HuH-7 (cell line): Measurements from ENCODE around the gene DPP10.

Source experiments
- DNase-seq: peaks from one replicate; pipeline ENCODE4 v3.0.0; 2011; ENCODE audit warnings: low spot score

The DPP10 gene

GRCh38 chr2:114609203-114609602, 166.8 kb downstream of the DPP10 start:
- no peak for DNase-seq

GRCh38 chr2:114609801-114610200, 167.4 kb downstream of the DPP10 start:
- DNase-seq = no peak

- no peak for DNase-seq
Measured at GRCh38 chr2:114610677-114611076, 168.2 kb downstream of the DPP10 start.

DNA sequence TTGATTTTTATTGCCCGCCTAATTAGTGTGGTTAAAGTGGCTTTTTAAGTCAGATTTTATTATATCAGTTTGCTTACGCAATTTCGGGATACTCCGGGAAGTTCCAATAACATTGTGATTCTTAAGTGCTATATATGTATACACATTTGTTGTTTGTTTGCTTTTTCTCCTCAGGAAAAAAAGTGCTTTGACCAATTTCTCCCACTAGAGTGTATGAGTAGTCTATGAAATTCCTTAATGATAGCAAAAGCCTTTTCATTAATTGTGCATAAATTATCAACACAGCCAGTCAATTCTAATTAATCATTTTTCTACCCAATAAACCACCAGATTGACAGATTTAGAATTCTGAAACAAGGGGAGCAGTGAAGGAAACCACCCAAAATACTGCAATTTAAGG, 172.2 kb downstream of the DPP10 start:
- DNase-seq = no peak

DNA sequence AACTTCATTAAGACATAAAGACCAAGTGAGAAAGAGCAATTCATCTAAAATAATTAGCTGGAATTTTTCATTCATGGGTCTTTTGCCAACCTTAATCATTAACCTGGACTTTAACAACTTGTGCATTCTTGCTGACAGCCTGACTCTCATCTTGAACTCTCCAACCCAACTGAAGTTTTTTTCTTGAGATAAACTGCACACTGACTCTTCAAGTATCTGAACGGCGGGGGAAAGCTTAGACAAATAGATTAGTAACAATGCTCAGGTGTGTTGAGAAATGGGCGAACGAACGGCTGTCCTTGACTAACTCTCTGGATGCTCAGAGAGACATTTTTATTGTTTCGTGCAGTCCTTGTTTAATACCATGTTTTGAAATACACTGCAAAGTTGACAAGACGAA, 186.0 kb downstream of the DPP10 start:
- DNase-seq = no peak

GRCh38 chr2:114631146-114631545, 188.7 kb downstream of the DPP10 start:
- DNase-seq = no peak

DNA sequence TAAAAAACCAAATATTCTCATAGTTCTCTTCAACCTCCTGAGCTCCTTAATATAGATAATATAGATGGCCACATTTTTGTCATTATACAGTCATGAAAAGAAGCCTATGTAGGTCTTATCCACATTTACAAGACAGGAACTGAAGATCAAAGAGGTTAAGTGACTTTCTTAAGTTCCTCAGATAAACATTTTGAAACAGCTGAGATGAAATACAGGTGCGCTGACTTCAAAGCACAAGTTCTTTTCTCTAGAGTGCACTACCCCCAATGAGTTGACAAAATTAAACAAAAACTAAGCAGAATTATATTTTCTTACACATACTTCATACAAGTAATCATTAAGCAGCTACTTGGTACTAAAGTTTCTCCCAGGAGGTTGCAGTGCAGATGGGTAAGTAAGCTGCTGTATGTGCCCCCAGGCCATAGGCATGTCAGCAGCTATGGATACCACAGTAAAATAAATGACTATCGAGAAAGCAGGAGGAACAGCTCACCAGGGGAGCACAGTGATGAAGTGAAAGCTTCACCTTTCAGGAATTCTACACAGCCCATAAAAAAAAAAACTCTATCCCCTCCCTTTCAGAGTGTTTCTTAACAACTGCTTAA, 199.8 kb downstream of the DPP10 start:
- no peak for DNase-seq

DNA sequence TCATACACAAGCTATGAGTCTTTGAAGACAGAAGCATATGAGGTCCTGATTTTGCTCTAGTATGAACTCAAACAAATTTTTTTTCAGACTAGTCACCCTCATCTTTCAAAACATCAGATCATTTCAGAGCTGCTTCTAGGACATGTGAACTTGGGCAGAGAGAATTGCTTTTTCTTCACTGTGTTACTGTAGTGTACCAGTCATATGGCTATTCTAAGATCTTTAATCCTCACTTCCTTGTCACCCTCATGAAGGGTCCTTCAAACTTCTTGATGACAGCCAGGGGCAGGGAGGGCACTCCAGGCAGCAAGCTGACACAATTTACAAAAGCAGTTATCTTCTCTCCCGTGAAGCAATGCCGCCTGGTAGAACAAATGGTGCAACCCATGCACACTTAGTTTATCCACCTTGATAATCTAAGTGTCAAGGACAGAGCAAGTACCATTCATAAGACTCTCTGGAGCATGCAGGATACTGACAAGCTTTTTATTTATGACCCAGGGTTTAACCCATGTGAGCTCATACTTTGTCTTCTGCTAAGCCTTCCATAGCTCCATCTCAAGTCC, 200.6 kb downstream of the DPP10 start:
- no peak for DNase-seq

DNA sequence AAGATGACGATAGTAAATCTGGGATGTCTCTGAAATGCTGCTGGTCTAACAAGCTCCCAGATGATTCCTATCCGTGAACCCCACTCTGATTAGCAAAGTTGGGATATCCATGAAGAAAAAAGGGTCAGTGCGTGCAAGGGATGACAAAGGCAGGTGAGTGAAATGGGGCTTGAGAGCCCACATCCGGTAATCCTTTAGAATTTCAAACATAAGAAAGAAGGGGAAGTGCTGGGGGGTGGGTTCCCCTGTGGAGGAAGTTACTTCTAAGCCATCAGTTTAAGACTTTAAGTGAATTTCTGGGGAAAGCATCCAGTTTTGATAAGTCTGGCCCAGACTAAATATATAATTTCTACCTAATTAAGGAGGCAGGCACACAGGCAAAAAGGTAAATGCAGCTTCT, 209.5 kb downstream of the DPP10 start:
- no peak for DNase-seq

- no peak for DNase-seq
Measured at GRCh38 chr2:114659880-114660279, 217.4 kb downstream of the DPP10 start.

GRCh38 chr2:114661971-114662939, 219.8 kb downstream of the DPP10 start:
- peak; percentile 1 for DNase-seq

- no peak for DNase-seq
Measured at GRCh38 chr2:114668415-114668814, 226.0 kb downstream of the DPP10 start.

- no peak for DNase-seq
Measured at GRCh38 chr2:114683251-114683650, 240.8 kb downstream of the DPP10 start.

- no peak for DNase-seq
Measured at GRCh38 chr2:114684403-114684802, 242.0 kb downstream of the DPP10 start.

DNA sequence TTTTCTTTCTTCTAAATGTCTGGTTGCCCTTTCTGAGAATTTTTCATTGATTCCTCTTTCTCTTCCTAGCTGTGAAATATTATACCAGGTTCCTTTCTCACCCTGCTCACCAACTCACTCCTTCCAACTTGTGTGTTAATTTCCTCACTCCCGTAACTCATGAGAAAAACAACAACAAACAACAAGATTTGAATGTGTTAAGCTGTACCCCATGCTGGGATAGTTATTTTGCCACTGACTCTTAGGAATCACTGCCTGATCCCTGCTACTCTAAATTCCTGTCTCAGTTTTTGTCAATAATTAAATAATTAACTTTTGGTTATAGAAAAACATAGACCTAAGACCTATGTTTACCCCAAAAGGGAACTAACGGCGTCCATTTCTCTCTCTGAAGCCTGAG, 242.7 kb downstream of the DPP10 start:
- no peak for DNase-seq

DNA sequence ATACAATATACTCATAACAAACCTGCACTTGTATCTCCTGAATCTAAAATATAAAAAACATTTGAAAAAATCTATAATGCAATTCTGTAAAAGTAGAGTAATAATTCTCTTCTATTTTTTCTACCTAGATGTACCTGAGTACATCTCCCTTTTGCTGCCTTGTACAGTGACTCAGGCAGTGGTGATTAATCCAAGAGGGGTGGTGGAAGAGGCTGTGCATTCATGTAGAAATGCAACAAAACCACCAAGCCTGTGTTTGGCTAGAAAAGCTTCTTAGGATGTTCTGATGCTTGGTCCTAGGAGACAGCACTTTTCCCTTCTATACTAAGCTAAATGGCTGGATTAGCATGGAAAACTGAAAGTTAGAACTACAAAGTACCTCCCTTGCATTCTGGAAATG, 245.8 kb downstream of the DPP10 start:
- DNase-seq = no peak

GRCh38 chr2:114698520-114698919, 256.1 kb downstream of the DPP10 start:
- DNase-seq = no peak

GRCh38 chr2:114699423-114699944, 257.0 kb downstream of the DPP10 start:
- DNase-seq = no peak

DNA sequence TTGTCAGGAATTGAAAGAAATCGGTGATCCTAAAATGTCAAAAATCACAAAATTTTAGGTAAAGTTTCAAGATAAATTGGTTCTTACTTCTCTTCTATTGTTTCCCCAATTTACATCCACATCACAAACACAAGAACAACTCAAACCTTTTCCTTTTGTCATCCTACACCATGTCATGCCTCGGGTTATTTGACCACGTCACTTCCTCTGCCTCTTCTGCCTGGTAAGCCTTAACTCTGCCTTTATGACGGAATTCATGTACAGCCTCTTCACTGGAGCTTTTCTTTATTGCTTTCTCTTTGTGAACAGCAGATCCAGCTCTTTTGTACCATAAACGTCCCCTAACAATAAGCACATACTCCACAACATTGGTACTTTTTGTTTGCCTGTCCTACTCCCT, 258.0 kb downstream of the DPP10 start:
- no peak for DNase-seq

- no peak for DNase-seq
Measured at GRCh38 chr2:114709936-114710850, 267.8 kb downstream of the DPP10 start.

DNA sequence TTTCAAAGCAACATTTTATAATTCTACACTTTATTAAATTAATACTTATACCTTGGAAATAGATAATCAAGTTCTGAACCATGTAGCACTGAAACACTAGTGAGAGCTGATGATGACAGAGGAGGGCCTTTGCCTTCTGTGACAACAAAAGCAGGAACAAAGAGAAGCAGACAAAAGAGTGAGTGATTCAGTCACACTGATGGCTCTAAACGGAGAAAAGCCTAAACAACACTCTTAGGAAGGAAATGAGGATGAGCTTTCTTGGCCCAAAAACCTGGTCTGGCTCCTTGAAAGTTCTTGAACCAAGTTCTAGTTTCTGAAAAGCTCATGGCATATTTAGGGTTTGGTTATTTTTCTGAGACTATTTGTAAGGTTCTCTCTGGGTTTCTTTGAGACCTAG, 271.9 kb downstream of the DPP10 start:
- no peak for DNase-seq

GRCh38 chr2:114717049-114717448, 274.6 kb downstream of the DPP10 start:
- no peak for DNase-seq
